GM04504 (cell line): Measurements from ENCODE around the gene SF3A1.
"Not testable (repeated sequence)": the region's sequence is repeated elsewhere in the genome, so short reads cannot be mapped to it uniquely, and the experiment has no call there.

Experiments used
- DNase-seq: peaks from one replicate; pipeline ENCODE4 v3.0.0-alpha.2; 2012; ENCODE audit warnings: low read depth

The SF3A1 gene, protein sequence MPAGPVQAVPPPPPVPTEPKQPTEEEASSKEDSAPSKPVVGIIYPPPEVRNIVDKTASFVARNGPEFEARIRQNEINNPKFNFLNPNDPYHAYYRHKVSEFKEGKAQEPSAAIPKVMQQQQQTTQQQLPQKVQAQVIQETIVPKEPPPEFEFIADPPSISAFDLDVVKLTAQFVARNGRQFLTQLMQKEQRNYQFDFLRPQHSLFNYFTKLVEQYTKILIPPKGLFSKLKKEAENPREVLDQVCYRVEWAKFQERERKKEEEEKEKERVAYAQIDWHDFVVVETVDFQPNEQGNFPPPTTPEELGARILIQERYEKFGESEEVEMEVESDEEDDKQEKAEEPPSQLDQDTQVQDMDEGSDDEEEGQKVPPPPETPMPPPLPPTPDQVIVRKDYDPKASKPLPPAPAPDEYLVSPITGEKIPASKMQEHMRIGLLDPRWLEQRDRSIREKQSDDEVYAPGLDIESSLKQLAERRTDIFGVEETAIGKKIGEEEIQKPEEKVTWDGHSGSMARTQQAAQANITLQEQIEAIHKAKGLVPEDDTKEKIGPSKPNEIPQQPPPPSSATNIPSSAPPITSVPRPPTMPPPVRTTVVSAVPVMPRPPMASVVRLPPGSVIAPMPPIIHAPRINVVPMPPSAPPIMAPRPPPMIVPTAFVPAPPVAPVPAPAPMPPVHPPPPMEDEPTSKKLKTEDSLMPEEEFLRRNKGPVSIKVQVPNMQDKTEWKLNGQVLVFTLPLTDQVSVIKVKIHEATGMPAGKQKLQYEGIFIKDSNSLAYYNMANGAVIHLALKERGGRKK

DNA sequence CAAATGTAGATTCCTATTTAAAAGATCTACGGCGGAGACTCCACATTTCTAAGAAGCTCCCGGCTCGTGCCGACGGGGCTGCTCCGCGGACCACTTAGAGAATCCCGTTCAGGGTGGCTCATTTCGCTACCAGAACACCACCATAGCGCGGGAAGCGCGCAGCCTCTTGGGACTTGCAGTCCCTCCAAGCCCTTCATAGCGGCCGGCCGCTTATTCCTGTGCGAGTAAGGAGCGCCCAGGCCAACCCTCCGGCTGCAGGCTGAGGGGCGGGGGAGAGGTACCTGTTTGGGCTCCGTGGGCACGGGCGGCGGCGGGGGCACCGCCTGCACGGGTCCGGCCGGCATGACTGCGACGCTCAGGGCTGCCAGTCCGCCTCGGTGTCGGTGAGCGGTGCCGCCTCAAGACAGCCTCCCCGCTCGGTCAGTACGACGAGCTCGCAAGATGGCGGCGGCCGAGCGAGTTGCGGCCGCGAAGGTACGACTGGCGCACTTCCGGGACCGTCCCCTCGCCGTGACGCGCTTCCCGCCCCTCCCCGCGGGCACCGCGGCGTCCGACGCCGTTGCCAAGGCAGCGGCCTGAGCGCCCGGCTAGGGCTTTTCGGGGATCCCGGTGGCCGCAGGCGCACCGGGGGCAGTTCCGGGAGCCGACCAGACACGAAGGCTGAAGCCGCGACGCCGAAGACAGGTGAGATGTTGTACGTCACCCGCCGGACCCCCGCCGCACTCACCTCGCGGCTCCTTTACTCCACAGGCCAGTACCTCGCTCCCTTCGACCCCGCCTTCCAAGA lies at the start of gene SF3A1, which contains the start of gene CCDC157:
Gene SF3A1, minus strand, starts transcription at position 446 of the 787 bp plus-strand sequence. Its CDS starts 102 bp downstream, at position 344.
Gene CCDC157, plus strand, starts transcription at position 559 of the 787 bp plus-strand sequence. CDS start 8,994 bp downstream, outside the sequence.
- peak; percentile 75 for DNase-seq

DNA sequence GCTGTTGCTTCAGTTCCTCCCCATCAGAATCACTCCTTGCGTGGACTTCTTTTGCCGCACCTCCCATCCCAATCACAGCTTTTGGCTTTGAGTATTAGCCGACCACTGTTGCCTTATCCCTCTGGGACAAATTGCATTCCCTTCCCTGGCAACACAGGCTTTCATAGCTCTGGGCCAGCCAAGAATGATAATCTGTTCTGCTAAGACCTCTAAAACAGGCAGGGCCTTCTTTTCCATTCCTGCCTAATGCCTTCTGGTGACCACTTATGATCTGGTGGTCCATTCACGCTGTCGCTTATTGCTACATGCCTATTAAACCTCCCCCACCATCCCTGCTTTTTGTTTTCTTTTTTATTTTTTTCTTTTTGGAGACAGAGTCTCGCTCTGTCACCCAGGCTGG lies 49.7 kb upstream of the SF3A1 start:
- no peak for DNase-seq

DNA sequence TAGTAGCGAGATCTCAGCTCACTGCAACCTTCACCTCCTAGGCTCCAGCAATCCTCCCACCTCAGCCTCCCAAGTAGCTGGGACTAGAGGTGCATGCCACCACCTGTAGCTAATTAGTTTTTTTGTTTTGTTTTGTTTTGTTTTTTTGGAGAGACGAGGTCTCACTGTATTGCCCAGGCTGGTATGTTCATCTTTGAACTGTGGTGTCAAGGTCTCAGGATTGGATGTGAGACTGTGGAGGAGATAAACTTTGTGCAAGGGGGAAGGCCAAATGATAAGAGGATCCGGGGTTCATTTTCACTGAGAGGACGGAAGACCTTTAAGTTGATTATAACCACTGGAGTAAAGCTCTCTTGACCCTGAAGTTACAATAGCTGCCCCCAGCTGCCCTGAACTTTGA lies 49.0 kb upstream of the SF3A1 start:
- no peak for DNase-seq

DNA sequence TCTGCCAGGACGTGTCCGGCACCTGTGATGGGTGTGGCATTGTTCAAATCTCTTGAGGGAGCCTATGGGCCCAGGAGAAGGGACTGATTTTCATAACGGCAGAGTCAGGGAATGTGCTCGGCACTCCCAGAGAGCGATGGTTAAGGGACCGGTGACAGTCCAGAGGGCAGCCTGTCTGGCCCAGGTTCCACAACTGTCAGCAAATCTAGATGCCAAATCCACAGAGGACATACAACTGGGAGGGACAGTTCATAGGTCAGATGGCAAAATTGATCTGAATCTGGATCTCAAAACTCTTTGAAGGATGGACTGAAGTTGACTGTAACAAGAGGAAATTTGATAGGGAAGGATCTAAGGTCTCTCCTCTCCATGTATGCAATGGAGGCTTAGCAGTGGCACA lies 47.6 kb upstream of the SF3A1 start:
- DNase-seq = no peak

DNA sequence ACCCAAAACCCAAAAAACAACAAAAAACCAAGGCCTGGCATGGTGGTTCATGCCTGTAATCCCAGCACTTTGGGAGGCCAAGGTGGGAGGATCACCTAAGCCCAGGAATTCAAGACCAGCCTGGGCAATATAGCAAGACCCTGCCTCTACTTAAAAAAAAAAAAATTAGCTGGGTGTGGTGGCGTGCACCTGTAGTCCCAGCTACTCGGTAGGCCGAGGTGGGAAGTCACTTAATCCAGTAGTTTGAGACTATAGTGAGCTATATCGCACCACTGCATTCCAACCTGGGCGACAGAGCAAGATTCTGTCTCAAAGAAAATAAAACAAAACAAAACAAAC lies 46.0 kb upstream of the SF3A1 start:
- DNase-seq = not testable (repeated sequence)

DNA sequence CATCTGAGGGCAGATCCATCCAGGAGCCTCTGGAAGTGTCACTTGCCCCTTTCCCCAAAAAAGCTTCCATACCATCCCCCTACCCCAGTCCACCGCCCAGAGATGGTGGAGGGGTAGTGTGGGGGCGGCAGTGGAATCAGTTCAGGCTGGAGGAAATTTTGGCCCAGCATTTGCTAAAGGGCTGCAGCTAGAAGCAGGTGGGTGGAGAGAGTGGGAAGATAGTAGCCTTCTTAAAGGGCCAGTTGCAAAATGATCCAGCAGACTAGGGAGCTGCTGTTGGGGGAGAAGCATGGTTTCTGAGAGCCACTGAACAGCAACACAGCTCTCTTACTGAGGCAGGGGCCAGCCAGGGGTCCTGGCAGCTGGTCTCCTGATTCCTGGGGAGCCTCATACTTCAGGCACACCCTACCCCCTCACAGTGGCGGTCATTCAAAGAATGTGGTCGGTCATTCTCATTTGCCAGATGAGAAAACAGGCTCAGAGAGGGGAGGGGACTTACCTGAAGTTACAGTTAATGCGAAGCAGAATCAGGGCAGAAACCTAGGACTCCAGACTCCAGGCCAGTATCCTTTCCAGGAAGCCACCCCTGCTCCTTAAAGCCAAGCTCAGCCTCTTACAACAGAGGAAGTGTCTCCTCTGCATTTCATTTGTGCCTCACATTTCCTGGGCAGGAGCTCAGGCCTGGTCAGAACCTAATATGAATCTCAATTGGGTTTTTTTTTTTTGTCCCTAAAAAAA lies 45.5 kb upstream of the SF3A1 start:
- no peak for DNase-seq

DNA sequence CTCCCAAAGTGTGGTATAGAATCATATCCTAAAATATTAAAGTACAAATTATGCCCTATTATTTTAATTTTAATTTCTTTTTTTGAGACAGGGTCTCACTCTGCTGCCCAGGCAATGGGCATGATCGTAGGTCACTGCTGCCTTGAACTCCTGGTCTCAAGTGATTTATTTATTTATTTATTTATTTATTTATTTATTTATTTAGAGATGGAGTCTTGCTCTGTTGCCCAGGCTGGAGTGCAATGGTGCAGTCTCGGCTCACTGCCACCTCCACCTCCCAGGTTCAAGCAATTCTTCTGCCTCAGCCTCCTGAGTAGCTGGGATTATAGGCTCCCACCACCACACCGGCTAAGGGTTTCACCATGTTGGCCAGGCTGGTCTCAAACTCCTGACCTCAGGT lies 44.3 kb upstream of the SF3A1 start:
- DNase-seq = not testable (repeated sequence)

DNA sequence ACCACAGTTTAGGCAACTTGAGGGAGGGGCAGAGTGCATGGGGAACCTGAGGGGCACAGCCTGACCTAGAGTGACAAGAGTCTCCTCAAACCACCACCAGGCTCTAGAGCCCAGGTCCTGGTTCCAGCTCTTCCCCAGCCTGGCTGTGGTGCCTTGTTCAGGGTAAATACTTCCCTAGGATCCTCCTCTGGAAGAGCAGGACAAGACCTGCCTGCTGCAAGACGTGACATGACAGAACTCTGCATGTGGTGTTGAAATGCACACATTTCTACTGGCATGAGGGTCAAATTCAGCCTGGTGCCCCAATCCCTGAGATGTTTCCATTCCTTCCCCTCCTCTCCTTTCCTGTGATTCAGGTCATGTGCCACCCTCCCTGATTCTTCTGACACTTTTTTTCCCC lies 43.5 kb upstream of the SF3A1 start:
- no peak for DNase-seq

DNA sequence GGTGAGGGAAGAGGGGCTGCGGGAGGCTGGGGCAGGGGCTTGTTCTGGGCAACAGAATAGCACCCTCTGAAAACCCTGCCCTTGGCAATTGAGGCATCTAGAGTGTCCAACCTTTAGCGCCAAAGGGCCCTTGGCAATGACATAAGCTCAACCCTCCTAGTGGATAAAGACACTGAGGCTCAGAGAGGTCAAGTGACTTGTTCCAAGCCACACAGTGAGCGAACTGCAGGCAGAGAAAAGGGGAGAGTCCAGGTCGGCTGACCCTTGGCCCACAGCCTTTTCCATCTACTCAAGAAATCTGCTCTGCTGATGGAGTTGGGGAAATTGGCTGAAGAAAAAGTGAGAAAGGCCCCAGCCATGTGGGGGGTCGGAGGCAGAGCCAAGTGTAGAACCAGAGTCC lies 43.0 kb upstream of the SF3A1 start:
- no peak for DNase-seq

DNA sequence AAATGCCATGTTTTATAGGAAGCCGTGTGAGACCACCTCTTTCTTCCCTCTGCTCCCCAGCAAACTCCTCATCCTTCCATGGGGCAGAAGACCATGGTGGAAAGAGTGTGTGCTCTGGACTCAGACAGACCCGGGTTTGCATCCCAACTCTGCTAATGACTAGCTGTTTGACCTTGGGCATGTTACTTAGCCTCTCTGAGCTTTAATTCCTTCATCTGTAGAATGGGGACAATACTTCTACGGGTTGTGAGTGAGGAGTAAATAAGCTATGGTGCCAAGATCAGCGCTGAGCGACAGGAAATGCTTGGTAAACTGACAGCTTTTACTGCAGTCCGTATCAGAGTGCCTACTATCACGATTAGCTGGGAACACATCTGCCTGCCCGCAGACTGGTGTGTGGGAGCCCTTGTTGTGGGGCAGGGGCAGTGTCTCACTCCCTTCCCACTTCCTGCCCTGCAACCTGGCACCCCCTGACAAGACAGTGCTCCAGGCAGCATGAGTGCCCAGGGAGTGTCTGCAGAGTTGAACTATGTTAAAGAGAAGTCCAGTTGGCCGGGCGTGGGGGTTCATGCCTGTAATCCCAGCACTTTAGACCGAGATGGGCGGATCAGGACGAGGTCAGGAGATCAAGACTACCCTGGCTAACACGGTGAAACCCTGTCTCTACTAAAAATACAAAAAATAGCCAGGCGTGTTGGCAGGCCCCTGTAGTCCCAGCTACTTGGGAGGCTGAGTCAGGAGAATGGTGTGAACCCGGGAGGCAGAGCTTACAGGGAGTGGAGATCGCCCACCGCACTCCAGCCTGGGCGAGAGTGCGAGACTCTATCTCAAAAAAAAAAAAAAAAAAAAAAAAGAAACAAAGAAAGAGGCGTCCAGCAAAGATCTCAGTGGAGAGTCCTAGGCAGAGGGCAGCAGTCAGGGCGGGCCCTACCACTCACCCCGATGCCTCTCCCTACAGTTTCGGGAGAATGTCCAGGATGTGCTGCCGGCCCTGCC lies 42.3 kb upstream of the SF3A1 start:
- no peak for DNase-seq

DNA sequence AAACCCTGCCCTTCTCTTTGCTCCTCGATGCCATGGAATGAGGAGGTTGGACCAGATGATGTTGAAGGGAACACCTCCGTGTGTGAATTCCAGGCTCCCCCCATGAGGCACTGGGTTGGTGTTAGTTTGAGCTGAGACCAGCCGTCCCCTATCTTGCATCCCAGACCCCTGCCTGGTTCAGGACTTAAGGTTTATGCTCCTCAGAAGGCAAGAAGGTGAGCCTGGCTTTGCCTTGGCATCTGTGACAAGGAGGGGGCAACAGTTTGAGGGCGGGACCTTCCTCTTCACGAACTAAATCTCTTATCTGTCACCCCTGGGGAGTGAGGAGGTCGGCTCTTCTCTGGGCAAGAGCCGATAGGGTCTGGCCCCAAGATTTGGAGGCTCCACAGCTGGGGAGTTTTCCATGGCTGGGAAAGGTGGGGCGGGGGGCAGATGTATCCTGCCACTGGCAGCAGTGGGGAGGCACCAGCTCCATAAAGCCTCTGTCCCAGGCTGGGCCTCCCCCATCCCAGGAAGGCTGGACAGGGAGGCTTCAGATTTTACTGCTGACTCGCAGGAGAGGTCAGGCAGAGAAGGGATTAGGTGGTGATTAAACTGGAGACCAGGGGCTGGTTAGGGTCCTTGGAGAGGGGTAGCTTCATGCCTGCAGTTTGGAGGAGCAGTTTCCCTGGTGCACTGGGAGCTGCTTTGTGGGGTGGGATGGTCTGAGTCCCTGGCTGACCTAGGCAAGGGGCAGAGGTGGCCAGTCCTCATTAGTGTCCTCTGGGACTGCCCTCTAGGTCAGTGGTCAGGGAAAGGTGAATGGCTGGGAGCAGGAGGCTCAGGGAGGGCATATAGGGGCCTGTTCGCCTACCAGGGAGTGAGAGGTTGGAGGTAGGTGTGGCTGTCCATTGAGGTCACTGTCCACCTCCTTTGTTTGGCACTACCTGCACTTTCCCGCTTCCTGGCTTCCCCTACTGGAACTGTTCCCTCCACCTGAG lies 41.3 kb upstream of the SF3A1 start:
- no peak for DNase-seq

DNA sequence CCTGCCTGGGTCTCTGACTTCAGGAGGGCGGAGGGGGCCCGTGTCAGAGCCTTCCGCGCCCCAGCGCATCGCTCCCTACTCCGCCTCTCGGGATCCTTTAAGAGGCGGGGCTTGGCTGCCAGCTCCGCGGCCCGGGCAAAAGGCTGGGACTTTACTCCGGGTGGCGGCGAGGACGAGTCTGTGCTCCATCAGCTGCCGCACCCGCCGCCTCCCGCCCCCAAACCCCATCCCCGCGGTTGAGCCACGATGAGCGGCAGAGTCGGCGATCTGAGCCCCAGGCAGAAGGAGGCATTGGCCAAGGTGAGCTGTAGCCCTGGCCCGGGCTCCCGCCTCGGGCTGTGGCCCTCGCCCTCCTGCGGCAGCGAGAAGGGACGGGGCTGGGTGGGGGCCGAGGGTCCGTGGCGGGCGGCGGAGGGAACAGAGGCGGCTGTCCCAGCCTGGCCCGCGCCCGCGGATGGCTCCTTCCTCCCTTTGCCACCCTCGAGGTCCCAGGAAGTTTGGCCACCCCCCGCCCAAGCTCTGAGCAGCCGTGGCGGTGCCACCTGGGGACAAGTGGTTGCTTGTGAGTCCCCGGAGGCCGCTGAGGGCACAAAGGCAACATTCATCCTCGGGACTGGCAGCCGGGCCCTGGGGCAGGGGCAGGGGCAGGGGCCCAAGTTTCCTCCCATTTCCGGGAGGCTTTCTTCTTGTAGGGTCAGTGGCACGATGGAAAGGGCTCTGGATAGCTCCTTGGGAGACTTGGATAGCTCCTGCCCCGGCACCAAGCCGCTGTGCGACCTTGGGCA lies 40.4 kb upstream of the SF3A1 start, which contains the start of gene SEC14L2:
Gene SEC14L2, plus strand, starts transcription at position 148 of the 785 bp plus-strand sequence. Its CDS starts 99 bp downstream, at position 247.
- no peak for DNase-seq

DNA sequence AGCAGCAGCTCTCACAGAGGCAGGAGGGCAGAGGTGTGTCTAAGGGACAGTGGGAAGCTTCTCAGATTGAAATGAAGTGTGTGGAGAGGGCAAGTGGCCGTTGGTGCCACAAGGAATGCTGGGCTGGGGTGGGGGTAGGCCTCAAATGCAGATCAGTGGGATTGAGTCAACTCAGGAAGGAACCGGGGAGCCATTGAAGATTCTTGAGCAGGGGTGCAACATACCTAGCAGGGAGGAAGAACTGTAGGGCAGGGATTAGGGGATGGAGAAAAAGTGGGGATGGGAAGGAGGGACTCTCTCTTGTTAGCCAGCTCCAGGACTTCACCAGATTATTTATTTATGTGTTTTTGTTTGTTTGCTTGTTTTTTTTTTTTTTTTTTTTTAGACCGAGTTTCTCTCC lies 37.2 kb upstream of the SF3A1 start:
- no peak for DNase-seq

DNA sequence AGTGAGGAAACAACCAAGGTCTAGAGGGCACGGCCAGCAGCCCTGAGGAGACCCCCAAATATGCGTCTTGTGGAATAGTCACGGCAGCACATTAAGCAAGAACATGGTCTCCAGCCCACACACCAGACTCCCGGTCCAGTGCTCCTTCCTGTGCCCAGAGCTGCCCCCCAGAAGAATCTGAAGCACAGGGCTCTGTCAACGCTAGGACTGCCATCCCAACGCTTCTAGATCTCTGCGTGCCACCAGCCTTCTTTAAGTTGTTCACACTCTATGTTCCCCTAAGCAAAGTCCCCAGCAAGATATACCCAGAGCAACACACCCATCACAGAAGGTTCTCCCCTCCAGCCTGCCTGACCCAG lies 36.6 kb upstream of the SF3A1 start:
- no peak for DNase-seq

DNA sequence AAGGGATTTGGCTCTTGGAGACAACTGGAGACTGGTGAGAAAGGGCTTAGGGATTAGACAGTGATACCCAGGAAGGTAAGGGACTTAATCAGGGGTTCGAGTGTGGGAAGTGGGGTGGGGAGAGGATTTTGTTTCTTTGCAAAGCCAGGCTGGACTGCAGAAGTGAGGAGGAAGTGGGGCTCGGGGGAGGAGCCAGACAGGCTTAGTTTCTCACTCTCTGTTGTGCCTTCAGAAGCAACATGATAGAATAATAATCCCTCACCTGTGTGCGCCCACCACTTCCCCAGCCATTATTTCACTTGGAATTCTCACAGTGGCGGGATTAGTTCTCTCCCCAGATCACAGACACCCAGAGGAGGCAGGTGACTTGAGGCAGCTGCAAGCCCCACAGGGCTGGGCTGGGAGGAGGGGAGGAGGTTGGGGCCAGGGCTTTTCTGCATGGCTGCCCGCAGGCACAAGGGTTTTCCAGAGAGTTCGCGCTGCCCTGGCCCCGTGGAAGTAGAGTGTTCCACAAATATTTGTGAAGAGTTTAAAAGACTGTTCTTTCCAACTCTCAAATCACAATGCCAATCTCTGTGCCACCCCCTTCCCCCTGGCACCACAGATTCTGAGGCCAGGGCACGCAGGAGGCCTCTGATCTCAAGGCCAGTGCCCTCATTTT lies 36.1 kb upstream of the SF3A1 start:
- DNase-seq = no peak

DNA sequence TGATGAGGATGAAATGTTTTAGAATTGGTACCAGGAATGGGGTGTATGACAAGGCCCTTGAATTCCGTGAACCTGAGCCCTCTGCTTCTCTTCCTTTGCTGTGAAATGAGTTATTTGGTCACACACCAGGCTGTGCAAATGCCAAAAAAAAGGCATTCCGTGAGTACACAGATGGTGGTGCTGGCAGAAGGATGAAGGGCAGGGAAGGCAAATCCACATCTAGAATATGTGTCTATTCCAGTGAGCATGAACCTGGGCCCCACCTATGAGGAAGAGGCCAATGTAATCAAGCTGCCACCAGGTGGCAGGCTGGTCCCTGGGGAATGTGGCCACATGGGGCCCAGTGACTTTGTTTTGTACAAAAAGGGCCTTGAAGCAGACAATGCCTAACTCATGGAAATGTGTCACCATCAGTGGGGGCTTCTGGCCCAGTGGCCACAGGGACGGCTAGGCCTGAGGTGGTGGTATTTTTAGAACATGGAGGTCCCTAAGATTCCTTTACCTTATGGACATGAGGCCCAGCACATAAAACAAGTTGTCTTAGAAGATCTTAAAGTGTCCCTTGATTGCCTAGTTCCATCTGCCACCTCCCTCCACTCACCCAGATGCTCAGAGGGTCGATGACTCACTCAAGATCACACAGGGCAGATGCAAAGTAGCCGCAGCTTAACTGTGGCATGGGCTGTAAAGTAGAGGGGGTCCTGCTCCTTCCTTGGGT lies 34.4 kb upstream of the SF3A1 start:
- DNase-seq = peak; percentile 45
